BLaER1 treated with 17β-estradiol and CSF1 and Interleukin-3, amounts not matched to agents 10 nM and 100 nM (cell line): Measurements from ENCODE around the gene HOXD1.

Source experiments
- H3K27ac ChIP-seq, 11 experiments: shearing (Covaris generic); formaldehyde crosslinking; 2 replicates each; pipeline ENCODE4 v1.8.1; 2022
- H3K27me3 ChIP-seq, 11 experiments: shearing (Covaris generic); formaldehyde crosslinking; 2 replicates each; pipeline ENCODE4 v1.8.1; 2022
- H3K36me3 ChIP-seq, 11 experiments: shearing (Covaris generic); formaldehyde crosslinking; 2 replicates each; pipeline ENCODE4 v1.8.1; 2022
- H3K4me1 ChIP-seq, 10 experiments: shearing (Covaris generic); formaldehyde crosslinking; 2 replicates each; pipeline ENCODE4 v1.8.1; 2022
- H3K4me2 ChIP-seq, 11 experiments: shearing (Covaris generic); formaldehyde crosslinking; 2 replicates each; pipeline ENCODE4 v1.8.1; 2022
- H3K4me3 ChIP-seq, 10 experiments: shearing (Covaris generic); formaldehyde crosslinking; 2 replicates each; pipeline ENCODE4 v1.8.1; 2022
- H3K9ac ChIP-seq, 11 experiments: shearing (Covaris generic); formaldehyde crosslinking; 2 replicates each; pipeline ENCODE4 v1.8.1; 2022
- H3K9me3 ChIP-seq, 11 experiments: shearing (Covaris generic); formaldehyde crosslinking; replicated peaks in 1 of 11; 2 replicates each; pipeline ENCODE4 v1.8.1; 2022
- H4K20me1 ChIP-seq, 11 experiments: shearing (Covaris generic); formaldehyde crosslinking; 2 replicates each; pipeline ENCODE4 v1.8.1; 2022
- Cebpa-rat ChIP-seq, 11 experiments: shearing (Covaris generic); IDR thresholded peaks; 2 replicates each; pipeline ENCODE4 v1.8.1; 2022

HOXD1 gene

GRCh38 chr2:176189681-176190641 is 1.5 kb downstream of the HOXD1 start:
- Histone ChIP-seq H3K36me3 (no peaks in the 10 kb centered on the region), H3K9me3 (peaks cover 19 to 28% (median 26%) of the 10 kb centered on the region in 11 experiments), H3K4me3 (no peak overlapping the region), H3K27ac (no peak overlapping the region), H3K4me2 (no peak overlapping the region), H4K20me1 (no peaks in the 10 kb centered on the region), H3K27me3 (no peaks in the 10 kb centered on the region), H3K9ac (no peak overlapping the region), H3K4me1 (no peaks in the 10 kb centered on the region)
- no peak for TF ChIP-seq Cebpa-rat (IDR thresholded peaks at IDR 0.05)

- Histone ChIP-seq H4K20me1 (no peaks in the 10 kb centered on the region), H3K36me3 (no peaks in the 10 kb centered on the region), H3K27me3 (no peaks in the 10 kb centered on the region), H3K4me2 (no peak overlapping the region), H3K27ac (no peak overlapping the region), H3K4me1 (no peaks in the 10 kb centered on the region), H3K4me3 (no peak overlapping the region), H3K9ac (no peak overlapping the region), H3K9me3 (peaks cover 19 to 28% (median 26%) of the 10 kb centered on the region in 11 experiments)
- no peak for TF ChIP-seq Cebpa-rat (IDR thresholded peaks at IDR 0.05)
Measured at GRCh38 chr2:176192351-176192750, 3.9 kb downstream of the HOXD1 start.

GRCh38 chr2:176193048-176193447 is 4.6 kb downstream of the HOXD1 start:
- Histone ChIP-seq H4K20me1 (no peaks in the 10 kb centered on the region), H3K4me2 (no peak overlapping the region), H3K27ac (no peak overlapping the region), H3K36me3 (no peaks in the 10 kb centered on the region), H3K4me3 (no peak overlapping the region), H3K27me3 (no peaks in the 10 kb centered on the region), H3K9ac (no peak overlapping the region), H3K9me3 (peaks cover 17 to 22% (median 20%) of the 10 kb centered on the region in 11 experiments), H3K4me1 (no peaks in the 10 kb centered on the region)
- no peak for TF ChIP-seq Cebpa-rat (IDR thresholded peaks at IDR 0.05)

GRCh38 chr2:176199902-176200301 is 11.4 kb downstream of the HOXD1 start:
- TF ChIP-seq Cebpa-rat (IDR thresholded peaks at IDR 0.05) = no peak
- no peaks in the 10 kb centered on the region for H3K4me1 ChIP-seq
- H3K4me2 ChIP-seq = no peak overlapping the region
- no peaks in the 10 kb centered on the region for H3K9me3 ChIP-seq
- no peaks in the 10 kb centered on the region for H3K36me3 ChIP-seq
- no peak overlapping the region for H3K4me3 ChIP-seq
- no peaks in the 10 kb centered on the region for H3K27me3 ChIP-seq
- H3K27ac ChIP-seq = no peak overlapping the region
- no peaks in the 10 kb centered on the region for H4K20me1 ChIP-seq
- H3K9ac ChIP-seq = no peak overlapping the region

- H3K27ac ChIP-seq = no peak overlapping the region
- no peaks in the 10 kb centered on the region for H3K4me1 ChIP-seq
- no peak overlapping the region for H3K4me2 ChIP-seq
- H3K36me3 ChIP-seq = no peaks in the 10 kb centered on the region
- H3K9me3 ChIP-seq = no peaks in the 10 kb centered on the region
- H4K20me1 ChIP-seq = no peaks in the 10 kb centered on the region
- H3K9ac ChIP-seq = no peak overlapping the region
- H3K4me3 ChIP-seq = no peak overlapping the region
- TF ChIP-seq Cebpa-rat (IDR thresholded peaks at IDR 0.05) = no peak
- H3K27me3 ChIP-seq = no peaks in the 10 kb centered on the region
Measured at GRCh38 chr2:176200971-176201370, 12.5 kb downstream of the HOXD1 start.

- Histone ChIP-seq H3K9me3 (no peaks in the 10 kb centered on the region), H3K4me3 (no peak overlapping the region), H3K27me3 (no peaks in the 10 kb centered on the region), H3K4me2 (no peak overlapping the region), H3K9ac (no peak overlapping the region), H4K20me1 (no peaks in the 10 kb centered on the region), H3K4me1 (no peaks in the 10 kb centered on the region), H3K27ac (no peak overlapping the region), H3K36me3 (no peaks in the 10 kb centered on the region)
- no peak for TF ChIP-seq Cebpa-rat (IDR thresholded peaks at IDR 0.05)
Measured at GRCh38 chr2:176202491-176202890, 14.0 kb downstream of the HOXD1 start.

GRCh38 chr2:176205126-176205525 is 16.7 kb downstream of the HOXD1 start:
- H3K27ac ChIP-seq = no peak overlapping the region
- H3K9ac ChIP-seq = no peak overlapping the region
- no peaks in the 10 kb centered on the region for H3K27me3 ChIP-seq
- no peaks in the 10 kb centered on the region for H3K9me3 ChIP-seq
- no peaks in the 10 kb centered on the region for H3K4me1 ChIP-seq
- H3K4me3 ChIP-seq = no peak overlapping the region
- H4K20me1 ChIP-seq = no peaks in the 10 kb centered on the region
- H3K36me3 ChIP-seq = no peaks in the 10 kb centered on the region
- H3K4me2 ChIP-seq = no peak overlapping the region
- no peak for TF ChIP-seq Cebpa-rat (IDR thresholded peaks at IDR 0.05)

- Histone ChIP-seq H3K4me3 (no peak overlapping the region), H3K36me3 (no peaks in the 10 kb centered on the region), H3K27me3 (no peaks in the 10 kb centered on the region), H3K27ac (no peak overlapping the region), H3K4me2 (no peak overlapping the region), H3K4me1 (no peaks in the 10 kb centered on the region), H4K20me1 (no peaks in the 10 kb centered on the region), H3K9me3 (no peaks in the 10 kb centered on the region), H3K9ac (no peak overlapping the region)
- TF ChIP-seq Cebpa-rat (IDR thresholded peaks at IDR 0.05) = no peak
Measured at GRCh38 chr2:176206136-176206535, 17.7 kb downstream of the HOXD1 start.

GRCh38 chr2:176206682-176207081 is 18.2 kb downstream of the HOXD1 start:
- no peaks in the 10 kb centered on the region for H3K9me3 ChIP-seq
- no peak overlapping the region for H3K4me3 ChIP-seq
- H3K27me3 ChIP-seq = no peaks in the 10 kb centered on the region
- H4K20me1 ChIP-seq = no peaks in the 10 kb centered on the region
- H3K36me3 ChIP-seq = no peaks in the 10 kb centered on the region
- TF ChIP-seq Cebpa-rat (IDR thresholded peaks at IDR 0.05) = no peak
- H3K9ac ChIP-seq = no peak overlapping the region
- H3K4me2 ChIP-seq = no peak overlapping the region
- no peaks in the 10 kb centered on the region for H3K4me1 ChIP-seq
- no peak overlapping the region for H3K27ac ChIP-seq

GRCh38 chr2:176211110-176211509 is 22.6 kb downstream of the HOXD1 start:
- Histone ChIP-seq H3K4me2 (no peak overlapping the region), H3K36me3 (no peaks in the 10 kb centered on the region), H3K27me3 (no peaks in the 10 kb centered on the region), H3K9me3 (no peaks in the 10 kb centered on the region), H3K4me1 (no peaks in the 10 kb centered on the region), H3K4me3 (no peak overlapping the region), H3K27ac (no peak overlapping the region), H3K9ac (no peak overlapping the region), H4K20me1 (no peaks in the 10 kb centered on the region)
- no peak for TF ChIP-seq Cebpa-rat (IDR thresholded peaks at IDR 0.05)
